NCI-H128 (cell line): Measurements from ENCODE around the gene DNAH10.
A peak's percentile ranks its signal among the peaks of the same experiment; 100 is the strongest.

ENCODE experiments used
- DNase-seq: peaks from one replicate; lab custom pipeline; 2025; ENCODE audit not compliant: unreplicated experiment; lab: John Stamatoyannopoulos, UW

Gene DNAH10

DNA sequence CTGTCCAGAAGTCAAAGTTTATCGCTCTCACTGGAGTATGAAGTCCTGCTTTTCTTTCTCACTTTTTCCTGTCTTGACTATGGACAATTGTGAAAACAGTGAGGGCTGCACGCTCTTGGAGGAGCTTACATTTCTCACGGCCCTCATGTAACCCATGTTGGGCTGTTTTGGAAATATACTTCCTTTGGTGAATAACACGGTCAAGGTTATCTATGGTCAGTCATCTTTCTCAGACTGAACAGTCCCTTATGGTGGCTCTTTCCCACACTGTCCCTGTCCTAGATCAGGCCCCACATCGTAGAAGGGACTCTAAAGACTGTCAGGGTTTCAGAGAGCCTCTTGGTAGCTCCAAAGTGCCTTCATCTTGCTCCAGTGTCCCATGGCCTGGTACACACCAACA, 203.3 kb downstream of the DNAH10 start:
- DNase-seq, result no peak

DNA sequence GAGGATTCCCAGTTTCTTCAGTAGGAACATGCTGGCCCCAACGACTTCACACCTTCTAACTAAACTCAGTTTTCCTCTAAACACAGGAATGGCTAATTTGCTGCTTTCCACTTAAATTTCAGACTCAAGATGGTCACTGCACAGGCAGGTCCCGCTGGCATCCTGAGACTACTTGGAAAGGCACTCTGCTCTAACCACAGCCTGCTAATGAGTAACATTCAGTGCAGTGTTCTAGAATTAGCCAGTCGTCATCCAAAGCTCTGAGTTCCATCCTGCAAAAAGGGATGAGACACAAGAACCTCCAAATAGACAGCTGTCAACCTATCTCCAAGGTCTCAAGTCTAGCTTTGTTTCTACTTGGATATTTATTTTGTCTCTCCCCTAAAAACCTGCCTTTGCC, 204.5 kb downstream of the DNAH10 start:
- no peak for DNase-seq

DNA sequence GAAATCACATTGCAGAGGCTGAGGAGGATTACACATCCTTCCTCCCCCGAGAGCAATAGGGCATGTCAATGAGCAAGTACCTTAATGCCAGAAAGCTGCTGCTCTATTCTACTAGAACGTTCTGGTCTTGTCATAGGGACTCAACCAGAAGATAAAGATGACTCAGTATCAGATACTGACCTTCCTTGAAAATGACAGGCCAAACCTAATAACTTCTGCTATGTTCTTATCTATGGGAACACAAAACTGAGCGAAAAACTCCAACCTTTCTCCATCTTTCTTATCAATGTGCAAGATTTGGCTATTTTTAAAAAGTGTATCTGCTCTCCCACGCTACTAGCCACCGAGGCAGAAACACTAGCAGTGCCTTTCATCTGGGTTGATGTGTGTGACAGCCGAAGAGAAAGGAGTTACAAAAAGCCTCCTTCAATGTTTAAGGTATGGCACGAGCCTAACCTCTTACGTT, 205.1 kb downstream of the DNAH10 start:
- no peak for DNase-seq

DNA sequence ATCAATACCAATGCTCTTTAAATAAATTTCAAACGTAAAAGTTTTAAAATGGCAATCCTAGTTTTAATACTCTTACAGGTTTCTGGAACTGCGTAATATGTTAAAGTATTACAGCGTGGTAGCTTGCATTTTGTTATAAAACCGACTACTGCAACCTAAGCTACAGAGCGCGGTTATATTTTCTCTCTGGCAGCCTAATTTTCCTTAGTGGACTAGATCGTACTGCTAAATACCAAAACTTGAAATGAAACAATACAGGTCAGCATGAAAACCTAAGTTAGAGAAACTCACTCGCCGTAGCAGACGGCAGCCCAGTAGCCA, 209.3 kb downstream of the DNAH10 start:
- no peak for DNase-seq

DNA sequence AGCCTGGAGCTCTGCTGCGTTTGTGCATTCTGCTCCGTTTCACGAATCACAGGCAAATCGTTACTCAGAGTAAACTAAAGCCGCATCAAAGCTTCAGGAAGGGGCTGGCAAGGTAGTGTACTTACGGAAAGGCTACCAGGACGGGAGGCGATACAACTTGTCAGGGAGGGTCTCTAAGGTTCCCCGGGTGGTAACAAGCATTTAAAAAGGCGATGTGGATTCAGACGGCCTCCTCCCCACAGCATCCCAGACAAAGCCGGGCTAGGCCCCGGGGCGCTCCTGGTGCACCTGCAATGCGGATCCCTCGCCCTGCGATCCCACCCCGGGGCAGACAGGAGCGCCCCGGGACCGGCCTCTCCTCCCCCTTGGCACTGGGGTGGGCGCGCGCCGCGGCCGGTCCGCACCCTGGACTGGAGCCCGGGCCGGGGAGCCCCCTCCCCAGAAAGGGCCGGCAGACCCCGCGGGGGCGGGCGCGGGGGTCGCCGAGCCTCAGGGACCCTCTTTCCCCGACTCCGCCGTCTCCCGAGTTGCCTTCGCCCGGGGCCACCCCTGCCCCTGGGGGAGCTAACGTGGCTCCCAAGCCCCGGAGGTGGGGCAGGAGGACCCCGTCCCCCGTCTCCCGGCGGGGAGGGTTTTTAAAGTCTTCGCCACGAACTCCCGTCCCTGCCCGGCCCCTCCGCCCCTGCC, 209.8 kb downstream of the DNAH10 start:
- peak; percentile 20 for DNase-seq

DNA sequence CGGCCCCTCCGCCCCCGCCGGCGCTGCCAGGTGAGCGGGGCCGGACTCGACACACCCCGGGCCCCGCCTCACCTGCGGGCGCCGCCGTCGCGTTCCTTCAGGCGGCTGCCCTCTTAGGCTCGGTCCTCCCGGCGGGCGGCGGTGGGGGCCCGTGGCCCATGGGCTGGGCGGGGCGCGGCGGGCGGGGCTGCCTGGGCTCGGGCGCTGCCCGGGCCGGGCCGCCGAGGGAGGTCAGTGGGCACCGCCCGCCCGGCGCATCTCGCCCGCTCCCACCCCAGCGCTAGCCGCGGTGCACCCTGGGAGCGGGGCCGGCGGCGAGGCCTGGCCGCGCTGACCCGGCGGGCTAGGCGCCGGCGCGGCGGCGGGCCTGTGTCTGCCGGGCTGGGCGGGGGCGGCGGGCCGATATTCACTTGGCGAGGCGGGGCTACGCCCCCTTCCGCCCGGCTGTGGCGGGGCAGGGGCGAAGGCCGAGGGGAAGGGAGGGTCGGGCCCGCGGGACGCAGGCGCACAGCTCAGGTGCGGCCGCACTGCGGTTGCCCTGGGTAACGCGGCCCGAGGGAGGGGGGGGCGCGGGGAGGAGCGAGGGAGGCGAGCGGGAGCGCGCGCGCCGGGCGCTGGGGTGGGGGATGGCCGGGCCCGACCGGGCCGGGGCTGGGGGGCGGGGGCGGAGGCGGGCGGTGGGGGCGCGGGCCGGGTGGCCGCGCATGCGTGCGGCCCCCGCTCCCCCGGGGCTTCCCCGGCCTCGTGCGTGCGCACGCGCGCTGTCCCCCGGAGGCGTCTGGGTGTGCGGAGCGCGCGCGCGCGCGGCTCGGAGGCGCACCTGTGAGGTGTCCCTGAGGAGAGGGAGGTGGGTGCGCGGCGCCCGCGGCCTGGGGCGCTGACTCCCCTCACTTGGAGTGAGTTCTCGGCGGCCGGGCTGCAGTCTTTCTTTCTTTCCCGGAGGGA, 210.6 kb downstream of the DNAH10 start, which contains the start of the genes CCDC92 and ZNF664:
TSS of gene CCDC92 (minus strand) at position 375 of the 945 bp plus-strand sequence. CDS start 28,526 bp downstream, outside the sequence.
TSS of gene ZNF664 (plus strand) at position 759 of the 945 bp plus-strand sequence. CDS start 38,930 bp downstream, outside the sequence.
- peak; percentile 86 for DNase-seq

DNA sequence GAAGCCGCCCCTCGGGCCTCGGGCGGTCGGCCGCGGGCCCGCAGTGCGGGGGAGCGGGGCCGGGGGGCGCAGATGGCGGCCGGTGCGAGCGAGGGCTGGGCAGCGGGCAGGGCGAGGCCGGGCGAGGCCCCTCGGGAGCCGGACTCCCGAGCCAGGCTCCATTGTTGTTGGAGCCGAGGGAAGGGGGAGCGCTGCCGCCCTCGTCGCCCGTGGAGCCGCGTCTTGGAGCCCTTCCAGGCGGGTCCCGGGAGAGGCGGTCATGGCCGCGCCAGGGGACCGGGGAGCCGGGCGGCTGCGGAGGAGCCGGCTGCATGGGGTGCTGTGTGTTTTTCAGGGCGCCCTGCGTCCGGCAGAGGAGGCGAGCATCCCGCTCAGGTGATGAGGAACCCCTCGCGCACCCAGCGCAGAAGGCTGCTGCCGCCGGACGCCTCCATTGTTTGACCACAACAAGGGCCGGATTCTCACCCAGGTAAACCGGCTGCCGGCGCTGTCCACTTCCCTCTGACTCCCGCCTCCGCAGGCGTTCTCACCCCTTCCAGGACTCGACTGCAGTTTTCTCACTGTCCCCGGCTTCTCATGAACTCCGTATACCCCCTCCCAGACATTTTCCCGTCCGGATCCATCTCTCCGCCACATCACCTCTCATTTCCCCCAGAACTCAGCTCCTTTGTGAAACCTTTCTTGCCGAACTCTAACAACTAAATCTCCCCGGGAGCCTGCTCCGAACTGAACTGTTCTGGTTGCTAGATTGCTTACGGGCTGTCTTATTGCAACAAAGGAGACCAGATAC, 211.6 kb downstream of the DNAH10 start:
- no peak for DNase-seq

DNA sequence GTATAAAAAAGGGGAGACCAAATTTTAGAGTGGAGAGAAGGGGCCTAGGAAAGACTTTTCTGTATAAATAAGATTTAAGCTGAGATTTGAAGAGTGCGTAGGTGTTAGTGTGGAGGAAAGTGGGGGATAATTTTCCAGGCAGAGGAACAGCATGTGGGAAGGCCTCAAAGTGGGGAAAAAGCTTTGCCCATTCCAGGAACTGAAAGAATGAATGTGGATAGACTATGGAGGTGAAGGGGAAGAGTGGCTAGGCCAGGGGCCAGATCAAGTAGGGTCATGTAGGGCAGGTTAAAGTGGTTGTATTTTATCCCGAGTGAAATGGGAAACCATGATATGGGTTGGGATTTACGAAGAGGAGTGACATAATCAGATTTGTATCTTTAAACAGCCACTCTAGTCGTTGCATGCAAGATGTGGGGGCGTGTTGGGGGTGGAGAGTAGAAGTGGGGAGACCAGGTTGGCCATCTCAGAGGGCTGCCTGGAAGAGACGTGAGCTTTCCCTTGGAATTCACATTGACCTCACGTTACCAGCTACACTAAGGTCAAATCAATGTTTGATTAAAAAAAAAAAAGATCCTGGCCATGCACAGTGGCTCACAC, 214.2 kb downstream of the DNAH10 start:
- DNase-seq, result no peak

DNA sequence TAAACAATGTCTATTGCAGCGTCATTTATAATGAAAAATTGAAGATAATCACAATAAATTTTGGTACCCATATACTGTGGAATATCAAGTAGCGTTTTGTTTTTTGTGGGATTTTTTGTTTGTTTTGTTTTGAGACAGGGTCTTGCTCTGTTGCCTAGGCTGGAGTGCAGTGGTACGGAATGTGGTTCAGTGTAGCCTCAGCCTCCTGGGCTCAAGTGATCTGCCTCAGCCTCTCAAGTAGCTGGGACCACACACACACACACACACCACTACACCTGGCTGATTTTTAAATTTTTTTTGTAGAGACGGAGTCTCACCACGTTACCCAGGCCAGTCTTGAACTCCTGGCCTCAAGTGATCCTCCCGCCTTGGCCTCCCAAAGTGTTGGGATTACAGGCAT, 217.5 kb downstream of the DNAH10 start:
- no peak for DNase-seq

DNA sequence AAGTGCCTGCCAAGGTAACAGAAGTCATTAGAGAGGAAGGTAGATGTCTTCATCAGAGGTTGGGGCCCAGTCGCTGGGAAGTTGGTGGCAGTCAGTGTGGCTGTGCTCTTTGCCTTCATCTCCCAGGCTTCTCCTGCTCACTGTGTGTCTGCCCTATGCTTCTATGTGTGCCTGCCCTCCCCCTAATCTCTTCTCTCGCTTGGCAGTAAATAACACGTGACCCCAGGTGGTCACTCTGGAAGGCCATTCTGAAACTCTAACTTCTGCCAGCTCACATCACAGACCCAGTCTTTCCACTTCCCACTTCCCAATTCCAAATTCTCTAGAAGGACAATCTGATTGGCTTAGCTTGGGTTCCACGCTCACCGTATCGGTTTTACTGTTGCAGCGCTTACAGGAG, 220.2 kb downstream of the DNAH10 start:
- DNase-seq, result no peak

DNA sequence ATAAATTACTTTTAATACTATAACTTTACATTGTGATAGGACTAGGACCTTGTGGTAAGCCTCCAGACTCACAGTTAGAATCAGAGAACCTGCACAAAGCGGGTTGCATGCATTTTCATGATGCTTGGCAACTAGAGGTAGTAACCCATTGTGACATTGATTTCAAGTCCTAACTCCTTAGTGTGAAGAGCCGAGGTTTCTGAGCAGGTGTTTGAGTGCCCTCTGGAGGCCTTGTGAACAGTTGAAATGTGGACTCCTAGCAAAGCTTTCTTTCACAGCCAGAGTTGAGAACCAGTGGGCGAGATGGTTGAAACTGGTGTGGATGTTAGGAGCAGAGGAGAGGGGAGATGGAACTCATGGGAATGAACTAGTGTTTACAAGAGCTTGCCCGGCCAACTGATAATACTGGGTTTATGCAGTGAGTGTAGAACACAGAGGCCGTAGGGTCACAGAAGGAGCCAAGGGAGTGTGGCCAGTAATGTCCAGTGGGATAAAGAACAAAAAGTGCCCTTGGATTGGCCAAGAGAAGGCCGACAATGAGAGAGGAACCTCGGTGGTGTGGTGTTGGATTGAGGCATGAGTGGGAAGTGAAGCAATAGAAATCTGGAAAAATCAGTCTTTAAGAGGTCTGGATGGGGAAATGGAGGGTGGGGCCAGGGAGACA, 221.9 kb downstream of the DNAH10 start:
- peak; percentile 32 for DNase-seq

DNA sequence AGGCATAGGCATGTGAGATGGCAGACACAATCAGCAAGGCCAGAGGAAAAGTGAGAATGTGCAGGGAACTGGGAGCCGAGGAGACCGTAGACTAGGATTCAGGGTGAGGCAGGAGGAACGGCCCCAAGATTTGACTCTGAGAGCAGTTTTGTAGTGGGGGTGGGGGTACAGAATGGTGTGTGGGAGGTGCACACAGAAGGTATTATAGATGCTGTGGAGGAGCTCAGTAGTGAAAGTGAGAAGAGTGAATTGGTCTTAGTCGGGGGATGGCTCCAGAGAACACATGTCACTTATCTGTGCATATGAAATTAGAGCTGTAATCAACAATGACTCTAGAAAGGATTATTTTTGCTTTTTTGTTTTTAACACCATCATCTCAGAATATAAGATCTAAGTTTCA, 222.8 kb downstream of the DNAH10 start:
- no peak for DNase-seq
